Gastrocnemius medialis (tissue), 4 donors: ENCODE measurements around the gene CFD.

Source experiments
- CTCF ChIP-seq, 5 experiments: fragments of 450-650 bp in 3 of 5; fragments of 200-600 bp in 2 of 5; sonication (generic) in 2 of 5; IDR thresholded peaks in 4 of 5; conservative IDR thresholded peaks in 1 of 5; 1 replicate in 4 of 5; 2 replicates in 1 of 5; pipeline ENCODE4 v1.5.1; 2016 to 2019; ENCODE audit warnings: antibody characterized with exemption in 5 of 5, mild to moderate bottlenecking in 3 of 5, moderate library complexity in 3 of 5
- POLR2A ChIP-seq, 2 donors: fragments of 450-650 bp; IDR thresholded peaks; one replicate each; pipeline ENCODE4 v1.6.1; 2017; ENCODE audit warnings: antibody characterized with exemption in 2 of 2, mild to moderate bottlenecking in 2 of 2, moderate library complexity in 2 of 2

- no peak for TF ChIP-seq POLR2A (IDR thresholded peaks at IDR 0.05)
- no peak for TF ChIP-seq CTCF (IDR thresholded peaks at IDR 0.05 in 4 of 5, conservative IDR thresholded peaks at IDR 0.05 in 1 of 5)
Observed at GRCh38 chr19:850979-851335, 8.5 kb upstream of the CFD start.
